ENCODE data around the gene CSE1L.
"Not testable (repeated sequence)": the region's sequence is repeated elsewhere in the genome, so short reads cannot be mapped to it uniquely, and the experiment has no call there.

Gene CSE1L

DNA sequence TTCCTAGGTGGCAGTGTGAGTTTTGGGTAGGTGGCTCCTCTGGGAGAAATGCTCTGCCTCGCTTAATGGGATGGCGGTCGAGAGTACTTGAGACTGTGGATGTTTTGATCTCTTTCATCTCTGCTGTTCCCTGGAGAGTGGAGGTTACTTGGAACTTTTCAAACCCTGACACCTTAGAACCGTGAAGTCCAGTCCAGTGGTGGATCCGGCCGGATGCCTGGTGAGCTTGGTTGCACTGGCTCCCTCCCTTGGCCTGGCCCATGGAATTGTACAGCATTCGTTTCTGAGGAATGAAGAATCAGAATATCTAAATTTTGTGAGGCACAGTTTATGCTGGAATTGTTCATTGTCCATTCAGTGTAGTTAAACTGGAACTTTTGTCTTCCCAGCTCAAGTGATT, 51.0 kb downstream of the CSE1L start:
- POLR2A ChIA-PET, result no interaction called here

GRCh38 chr20:49098136-49098535, 52.0 kb downstream of the CSE1L start:
- no peak for DNase-seq (ENCODE audit: extremely low spot score)
- ChIA-PET CTCF (interaction anchor here (2.1 kb wide), 1 partner anchor 10 kb away, joined by 4 read pairs; no protein-coding TSS in a partner anchor), POLR2A (interaction anchor here (0.7 kb wide), 1 partner anchor 182 kb away, joined by 3 read pairs; no protein-coding TSS in a partner anchor)
- no peak for TF ChIP-seq CTCF (IDR thresholded peaks at IDR 0.05; ENCODE audit: control extremely low read depth, extremely low read depth, low read depth, missing control alignments)

More for the DNA sequence above, 51.0 kb downstream of the CSE1L start:
- CTCF ChIA-PET, result interaction anchor here (1.1 kb wide), 1 partner anchor 28 kb away, joined by 4 read pairs; no protein-coding TSS in a partner anchor
- TF ChIP-seq CTCF (IDR thresholded peaks at IDR 0.05; ENCODE audit: control extremely low read depth, extremely low read depth, low read depth, missing control alignments), result no peak
- DNase-seq (ENCODE audit: extremely low spot score), result no peak

DNA sequence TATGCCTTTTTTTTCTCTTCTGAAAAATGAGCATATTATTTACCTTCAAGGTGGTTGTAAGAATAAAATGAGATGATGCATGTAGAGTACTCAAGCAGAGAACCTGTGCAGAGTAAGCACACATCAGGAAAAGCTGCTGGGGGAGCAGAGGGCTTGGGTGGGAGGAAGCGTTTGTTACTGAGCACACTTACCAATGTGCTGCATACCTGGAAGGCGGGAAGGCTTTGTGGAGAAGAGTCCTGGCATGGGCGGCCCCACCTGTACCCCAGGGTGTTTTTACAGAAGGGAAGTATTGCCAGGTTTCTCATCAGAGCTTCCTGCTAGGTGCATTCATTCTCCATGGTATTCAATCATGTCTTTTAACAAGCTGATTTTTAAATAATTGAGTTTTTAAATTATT, 52.9 kb downstream of the CSE1L start:
- CTCF ChIA-PET, result interaction anchor here (1.1 to 2.1 kb wide), 2 partner anchors 11 to 21 kb away, joined by 4 read pairs; no protein-coding TSS in a partner anchor
- no peak for TF ChIP-seq CTCF (IDR thresholded peaks at IDR 0.05; ENCODE audit: control extremely low read depth, extremely low read depth, low read depth, missing control alignments)
- DNase-seq (ENCODE audit: extremely low spot score), result no peak
- POLR2A ChIA-PET, result no interaction called here

- POLR2A ChIA-PET; DNase-seq (ENCODE audit: extremely low spot score): not testable (repeated sequence)
- CTCF ChIA-PET, result interaction anchor here (0.7 to 2.1 kb wide), 7 partner anchors 12 to 443 kb away, joined by 3 to 4 read pairs (median 3); no protein-coding TSS in a partner anchor
Observed at GRCh38 chr20:49100292-49100691, 54.2 kb downstream of the CSE1L start.

- DNase-seq (ENCODE audit: extremely low spot score), result no peak
- CTCF ChIA-PET, result interaction anchor here (0.9 to 1.6 kb wide), 5 partner anchors 21 to 443 kb away, joined by 3 to 4 read pairs (median 3); no protein-coding TSS in a partner anchor
- TF ChIP-seq CTCF (IDR thresholded peaks at IDR 0.05; ENCODE audit: control extremely low read depth, extremely low read depth, low read depth, missing control alignments), result no peak
- POLR2A ChIA-PET, result no interaction called here
Observed at GRCh38 chr20:49100972-49101371, 54.9 kb downstream of the CSE1L start.

GRCh38 chr20:49103019-49103418, 56.9 kb downstream of the CSE1L start:
- TF ChIP-seq CTCF (IDR thresholded peaks at IDR 0.05; ENCODE audit: control extremely low read depth, extremely low read depth, low read depth, missing control alignments), result no peak
- POLR2A ChIA-PET, result no interaction called here
- CTCF ChIA-PET, result interaction anchor here (0.9 to 1.2 kb wide), 3 partner anchors 37 to 144 kb away, joined by 3 read pairs; no protein-coding TSS in a partner anchor
- no peak for DNase-seq (ENCODE audit: extremely low spot score)

DNA sequence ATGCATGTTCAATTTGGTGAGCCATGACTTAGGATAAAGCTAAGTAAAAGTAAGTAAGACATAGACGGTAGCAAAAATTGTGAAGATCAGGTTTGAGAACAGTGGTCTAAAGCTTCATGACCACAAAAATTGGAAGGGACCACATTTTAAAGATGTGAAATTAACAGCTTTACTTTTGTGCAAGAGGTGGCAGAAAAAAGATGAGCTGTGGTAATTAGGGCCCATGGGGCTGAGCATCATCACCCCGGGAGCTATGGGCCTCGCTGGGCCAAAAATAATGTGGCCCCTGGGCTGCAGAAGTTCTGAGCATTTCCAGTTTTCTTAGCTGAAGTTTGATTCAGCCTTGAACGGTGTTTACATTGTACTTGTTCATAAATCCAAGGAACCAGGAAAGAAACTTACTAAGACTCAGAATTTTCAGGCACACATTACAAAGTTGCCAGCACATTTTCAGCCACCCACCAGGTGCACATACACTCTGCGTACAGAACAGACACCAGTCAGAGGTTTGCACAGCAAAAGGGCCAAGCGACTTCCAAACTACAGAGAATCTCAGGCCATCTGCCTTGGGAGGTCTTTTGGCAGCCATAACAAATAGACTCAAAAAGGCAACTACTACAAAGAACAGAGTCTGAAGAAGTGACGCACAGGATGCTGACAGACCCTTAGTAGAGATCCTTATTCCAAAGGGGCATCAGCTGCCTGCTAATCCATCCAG, 57.7 kb downstream of the CSE1L start:
- ChIA-PET POLR2A (no interaction called here), CTCF (interaction anchor here (0.9 to 1.3 kb wide), 5 partner anchors 18 to 143 kb away, joined by 3 to 4 read pairs (median 3); no protein-coding TSS in a partner anchor)
- DNase-seq (ENCODE audit: extremely low spot score), result no peak
- no peak for TF ChIP-seq CTCF (IDR thresholded peaks at IDR 0.05; ENCODE audit: control extremely low read depth, extremely low read depth, low read depth, missing control alignments)
